Neutrophil (primary cell): ENCODE measurements around the gene MLLT11.

Experiments used
- H3K27ac ChIP-seq: fragments of 200-600 bp; sonication (generic); 2 replicates; pipeline ENCODE4 v1.5.1; 2016; ENCODE audit warnings: mild to moderate bottlenecking, moderate library complexity
- H3K27me3 ChIP-seq: fragments of 200-600 bp; sonication (generic); 2 replicates; pipeline ENCODE4 v1.6.0; 2016; ENCODE audit warnings: mild to moderate bottlenecking
- H3K36me3 ChIP-seq: fragments of 200-600 bp; sonication (generic); 2 replicates; pipeline ENCODE4 v1.5.1; 2017
- H3K4me1 ChIP-seq, 2 experiments: fragments of 200-600 bp in 1 of 2; sonication (generic) in 1 of 2; 1 replicate in 1 of 2; 2 replicates in 1 of 2; pipeline versions ENCODE4 v1.5.1 to v1.6.1; 2013 to 2016; ENCODE audit warnings: low read depth in 1 of 2, low read length in 1 of 2, mild to moderate bottlenecking in 1 of 2, moderate library complexity in 1 of 2; ENCODE audit not compliant: control insufficient read depth in 1 of 2, insufficient read depth in 1 of 2
- H3K4me3 ChIP-seq, 2 experiments: fragments of 200-600 bp in 1 of 2; sonication (generic) in 1 of 2; 1 replicate in 1 of 2; 2 replicates in 1 of 2; pipeline ENCODE4 v1.5.1; 2013 to 2016; ENCODE audit warnings: low read depth in 1 of 2, low read length in 1 of 2, mild to moderate bottlenecking in 1 of 2, moderate library complexity in 1 of 2
- H3K9me3 ChIP-seq: fragments of 200-600 bp; sonication (generic); 2 replicates; pipeline ENCODE4 v1.5.1; 2016
- TF ChIP-seq, protein P1 (sequence below): fragments of 200-600 bp; sonication (generic); IDR thresholded peaks from 2 replicates; pipeline ENCODE4 v1.5.1; 2016; ENCODE audit warnings: antibody characterized with exemption

MLLT11 gene, protein sequence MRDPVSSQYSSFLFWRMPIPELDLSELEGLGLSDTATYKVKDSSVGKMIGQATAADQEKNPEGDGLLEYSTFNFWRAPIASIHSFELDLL

DNA sequence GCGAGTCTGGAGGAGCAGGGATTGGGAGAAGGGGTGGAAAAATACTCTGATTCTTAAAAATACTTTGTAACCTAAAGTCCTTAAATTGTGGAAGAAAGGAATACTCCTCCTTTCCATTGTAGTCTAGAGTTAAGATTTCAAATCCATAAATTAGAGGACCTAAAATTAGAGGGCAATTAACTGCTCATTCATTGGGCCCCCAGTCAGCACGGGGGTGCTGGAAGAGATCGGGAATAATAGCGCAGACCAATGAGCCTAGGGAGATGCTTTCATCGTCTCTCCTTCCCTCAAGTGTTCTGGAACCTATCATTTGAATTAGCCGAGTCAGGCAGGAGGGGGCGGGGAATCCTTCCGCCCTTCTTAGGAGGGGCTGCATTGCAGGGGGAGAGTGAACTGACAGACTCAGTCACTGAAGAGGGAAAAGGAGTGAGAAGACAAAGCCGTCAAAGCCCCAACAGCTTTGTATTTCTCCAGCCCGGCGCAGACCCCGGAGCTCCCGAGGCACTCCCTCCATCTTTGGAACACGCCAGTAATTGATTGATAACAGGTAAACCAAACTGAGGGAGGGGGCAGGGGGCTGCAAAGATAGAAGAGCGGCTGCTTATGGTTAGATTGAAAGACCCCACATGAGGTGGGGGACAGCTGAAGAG is at the start of gene MLLT11:
MLLT11 (plus strand) TSS at position 391 of the 650 bp plus-strand sequence. CDS start 6,828 bp downstream, outside the sequence.
- Histone ChIP-seq H3K9me3 (no peaks in the 10 kb centered on the region), H3K4me1 (peaks cover 44 to 45% of the 10 kb centered on the region in 2 experiments), H3K27me3 (no peaks in the 10 kb centered on the region), H3K36me3 (peaks cover 20% of the 10 kb centered on the region), H3K27ac (peak within 1 kb of the TSS; percentile 98), H3K4me3 (peak within 1 kb of the TSS; percentile 95 to 99)
- TF ChIP-seq, protein P1, sequence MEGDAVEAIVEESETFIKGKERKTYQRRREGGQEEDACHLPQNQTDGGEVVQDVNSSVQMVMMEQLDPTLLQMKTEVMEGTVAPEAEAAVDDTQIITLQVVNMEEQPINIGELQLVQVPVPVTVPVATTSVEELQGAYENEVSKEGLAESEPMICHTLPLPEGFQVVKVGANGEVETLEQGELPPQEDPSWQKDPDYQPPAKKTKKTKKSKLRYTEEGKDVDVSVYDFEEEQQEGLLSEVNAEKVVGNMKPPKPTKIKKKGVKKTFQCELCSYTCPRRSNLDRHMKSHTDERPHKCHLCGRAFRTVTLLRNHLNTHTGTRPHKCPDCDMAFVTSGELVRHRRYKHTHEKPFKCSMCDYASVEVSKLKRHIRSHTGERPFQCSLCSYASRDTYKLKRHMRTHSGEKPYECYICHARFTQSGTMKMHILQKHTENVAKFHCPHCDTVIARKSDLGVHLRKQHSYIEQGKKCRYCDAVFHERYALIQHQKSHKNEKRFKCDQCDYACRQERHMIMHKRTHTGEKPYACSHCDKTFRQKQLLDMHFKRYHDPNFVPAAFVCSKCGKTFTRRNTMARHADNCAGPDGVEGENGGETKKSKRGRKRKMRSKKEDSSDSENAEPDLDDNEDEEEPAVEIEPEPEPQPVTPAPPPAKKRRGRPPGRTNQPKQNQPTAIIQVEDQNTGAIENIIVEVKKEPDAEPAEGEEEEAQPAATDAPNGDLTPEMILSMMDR: no peak

DNA sequence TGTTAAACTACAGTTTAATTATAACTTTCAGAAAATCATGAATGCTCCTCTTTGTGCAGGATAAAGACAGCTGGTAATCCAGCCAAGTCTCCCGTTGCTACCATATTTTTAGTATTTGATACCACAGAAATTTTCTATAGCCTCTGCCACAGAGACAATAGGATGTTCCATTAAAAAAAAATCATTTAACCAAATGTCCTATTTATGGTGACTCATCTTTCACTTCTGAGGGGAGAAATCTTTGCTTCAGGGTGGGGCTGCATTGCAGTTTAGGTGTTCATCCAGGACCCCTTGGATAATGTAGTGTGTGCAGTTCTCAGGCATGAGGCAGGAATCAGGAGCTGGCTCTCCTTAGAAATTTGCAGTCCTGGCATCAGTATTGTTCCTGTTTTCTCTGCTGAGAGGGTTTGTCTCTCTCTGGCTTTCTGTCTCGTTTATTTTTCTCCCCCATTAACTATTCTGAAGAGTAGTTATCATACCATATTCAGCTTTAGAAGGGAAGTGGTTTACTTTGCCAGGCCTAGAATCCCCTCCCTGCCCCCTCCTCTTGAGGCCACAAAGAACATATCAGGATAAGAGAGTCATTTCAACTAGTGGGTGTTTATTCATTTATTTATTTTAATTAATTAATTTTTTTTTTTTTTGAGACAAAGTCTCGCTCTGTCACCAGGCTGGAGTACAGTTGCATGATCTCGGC is 48.9 kb upstream of the MLLT11 start:
- no peaks in the 10 kb centered on the region for H3K9me3 ChIP-seq
- no peak overlapping the region for H3K4me3 ChIP-seq
- H3K27ac ChIP-seq: no peak overlapping the region
- peaks cover 28 to 29% of the 10 kb centered on the region in 2 experiments for H3K4me1 ChIP-seq
- H3K36me3 ChIP-seq: peaks cover 8% of the 10 kb centered on the region
- H3K27me3 ChIP-seq: no peaks in the 10 kb centered on the region
- TF ChIP-seq, protein P1: no peak

DNA sequence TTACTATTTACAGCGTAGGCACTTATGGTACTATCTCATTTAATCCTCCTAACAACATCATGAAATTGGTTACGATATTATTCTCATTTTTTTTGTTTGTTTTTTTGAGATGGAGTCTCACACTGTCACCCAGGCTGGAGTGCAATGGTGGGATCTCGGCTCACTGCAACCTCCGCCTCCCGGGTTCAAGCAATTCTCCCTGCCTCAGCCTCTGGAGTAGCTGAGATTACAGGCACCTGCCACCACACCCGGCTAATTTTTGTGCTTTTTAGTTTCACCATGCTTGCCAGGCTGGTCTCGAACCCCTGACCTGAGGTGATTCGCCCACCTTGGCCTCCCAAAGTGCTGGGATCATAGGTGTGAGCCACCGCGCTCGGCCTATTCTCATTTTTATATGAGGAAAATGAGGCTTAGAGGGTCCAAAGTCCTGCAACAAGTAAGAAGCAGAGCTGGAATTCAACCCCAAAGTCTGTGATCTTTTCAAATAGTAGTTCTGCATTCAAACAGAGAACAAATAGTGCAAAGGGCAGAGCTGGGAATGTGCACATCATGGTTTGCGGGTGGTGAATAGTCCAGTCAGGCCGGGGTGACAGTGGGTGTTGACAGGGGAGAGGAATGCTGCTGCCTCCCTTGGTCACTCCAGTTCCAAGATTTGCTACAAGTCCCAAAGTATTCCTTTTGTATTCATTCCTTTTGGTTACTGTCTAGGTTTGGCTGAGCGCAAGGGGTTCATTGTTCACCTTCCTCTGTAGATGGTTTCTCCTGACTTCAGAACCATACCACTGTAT is 47.3 kb upstream of the MLLT11 start:
- no peak overlapping the region for H3K27ac ChIP-seq
- H3K36me3 ChIP-seq: peaks cover 10% of the 10 kb centered on the region
- H3K9me3 ChIP-seq: no peaks in the 10 kb centered on the region
- no peak overlapping the region for H3K4me3 ChIP-seq
- no peaks in the 10 kb centered on the region for H3K27me3 ChIP-seq
- TF ChIP-seq, protein P1: no peak
- H3K4me1 ChIP-seq: peaks cover 14 to 18% of the 10 kb centered on the region in 2 experiments

DNA sequence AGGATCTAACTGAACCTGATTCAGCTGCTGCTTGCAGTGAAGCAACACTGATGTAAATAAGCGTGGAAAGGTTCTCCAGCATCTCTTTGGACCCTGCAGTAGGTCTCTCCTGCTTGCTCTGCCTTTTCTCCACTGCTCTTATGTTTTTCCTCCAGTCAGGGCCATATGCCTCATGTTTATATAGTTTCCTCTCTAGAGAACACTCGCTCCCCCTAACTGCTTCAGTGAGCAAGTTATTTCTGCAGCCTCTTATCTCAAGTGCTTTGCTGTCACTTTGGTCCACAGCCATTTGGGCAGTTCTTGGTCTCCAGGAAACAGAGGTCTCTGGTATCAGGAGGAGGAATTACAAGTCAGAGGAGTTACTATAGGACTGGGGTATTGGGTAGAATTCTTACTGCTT is 46.7 kb upstream of the MLLT11 start:
- Histone ChIP-seq H3K27ac (no peak overlapping the region), H3K27me3 (no peaks in the 10 kb centered on the region), H3K4me3 (no peak overlapping the region), H3K36me3 (peaks cover 17% of the 10 kb centered on the region), H3K4me1 (peaks cover 10 to 13% of the 10 kb centered on the region in 2 experiments), H3K9me3 (no peaks in the 10 kb centered on the region)
- TF ChIP-seq, protein P1: no peak

DNA sequence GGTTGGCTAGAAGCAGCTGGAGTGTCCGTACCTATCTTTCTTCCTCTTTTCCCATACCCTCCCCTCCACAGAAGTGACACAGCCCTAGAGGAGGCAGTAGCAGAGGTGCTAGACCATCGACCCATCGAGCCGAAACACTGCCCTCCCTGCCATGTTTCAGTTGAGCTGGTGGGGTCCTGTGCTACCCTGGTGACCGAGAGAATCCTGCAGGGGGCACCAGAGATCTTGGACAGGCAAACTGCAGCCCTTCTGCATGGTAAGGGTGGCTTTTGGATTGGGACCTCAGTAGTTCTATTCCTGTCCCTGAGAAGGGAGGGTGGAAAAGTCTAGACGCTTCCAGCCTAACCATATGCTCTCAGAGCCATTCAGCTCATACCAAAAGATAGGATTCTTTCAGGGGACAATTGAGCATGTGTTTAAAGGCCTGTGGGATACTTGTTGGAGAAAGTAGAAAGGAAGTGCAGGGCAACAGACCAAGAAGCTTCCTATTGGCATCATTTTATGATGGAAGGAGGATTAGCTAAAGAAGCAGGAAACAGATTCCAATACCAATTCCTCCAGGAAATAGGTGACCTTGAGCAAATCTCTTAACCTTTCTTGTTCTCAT is 35.6 kb upstream of the MLLT11 start:
- TF ChIP-seq, protein P1: peak; percentile 85
- Histone ChIP-seq H3K4me3 (no peak overlapping the region), H3K27ac (peak overlapping the region; percentile 35), H3K9me3 (no peaks in the 10 kb centered on the region), H3K4me1 (peaks cover 8 to 9% of the 10 kb centered on the region in 2 experiments), H3K27me3 (no peaks in the 10 kb centered on the region), H3K36me3 (peaks cover 39% of the 10 kb centered on the region)
